ENCODE data around the gene TMPRSS11A.

DNA sequence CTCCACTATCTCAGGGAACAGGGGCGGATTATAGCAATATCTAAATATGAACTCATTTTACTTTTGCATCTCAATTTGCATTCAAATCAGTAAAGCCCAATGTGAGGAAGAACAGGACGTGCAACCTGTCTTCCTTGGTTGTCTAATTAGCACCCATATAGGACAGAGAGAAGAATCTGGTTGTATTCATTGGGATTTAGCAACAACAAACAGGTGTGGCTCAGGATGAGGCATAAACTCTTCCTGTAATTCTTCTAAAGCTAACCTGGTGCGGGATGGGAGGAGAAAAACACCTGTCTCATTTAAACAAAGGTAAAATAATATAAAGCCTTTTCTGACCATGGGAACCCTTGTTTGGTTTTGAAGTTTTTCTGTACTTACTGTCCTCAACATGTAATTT, 22.2 kb downstream of the TMPRSS11A start:
- TF ChIP-seq, protein P1, sequence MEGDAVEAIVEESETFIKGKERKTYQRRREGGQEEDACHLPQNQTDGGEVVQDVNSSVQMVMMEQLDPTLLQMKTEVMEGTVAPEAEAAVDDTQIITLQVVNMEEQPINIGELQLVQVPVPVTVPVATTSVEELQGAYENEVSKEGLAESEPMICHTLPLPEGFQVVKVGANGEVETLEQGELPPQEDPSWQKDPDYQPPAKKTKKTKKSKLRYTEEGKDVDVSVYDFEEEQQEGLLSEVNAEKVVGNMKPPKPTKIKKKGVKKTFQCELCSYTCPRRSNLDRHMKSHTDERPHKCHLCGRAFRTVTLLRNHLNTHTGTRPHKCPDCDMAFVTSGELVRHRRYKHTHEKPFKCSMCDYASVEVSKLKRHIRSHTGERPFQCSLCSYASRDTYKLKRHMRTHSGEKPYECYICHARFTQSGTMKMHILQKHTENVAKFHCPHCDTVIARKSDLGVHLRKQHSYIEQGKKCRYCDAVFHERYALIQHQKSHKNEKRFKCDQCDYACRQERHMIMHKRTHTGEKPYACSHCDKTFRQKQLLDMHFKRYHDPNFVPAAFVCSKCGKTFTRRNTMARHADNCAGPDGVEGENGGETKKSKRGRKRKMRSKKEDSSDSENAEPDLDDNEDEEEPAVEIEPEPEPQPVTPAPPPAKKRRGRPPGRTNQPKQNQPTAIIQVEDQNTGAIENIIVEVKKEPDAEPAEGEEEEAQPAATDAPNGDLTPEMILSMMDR (IDR thresholded peaks at IDR 0.05) = no peak
- TF ChIP-seq POLR2AphosphoS5 (IDR thresholded peaks at IDR 0.05) = no peak
- no peak for TF ChIP-seq POLR2A (IDR thresholded peaks at IDR 0.05)
